ENCODE results near the gene COBLL1. TPM values are rescaled to one million over a fixed set of nuclear protein-coding genes. Genes with fewer than 3 reads are reported as not detected.

Gene COBLL1
- total and polyA plus RNA-seq, 2 of the 4 experiments (the other 2 are of a cell fraction), result 0.79 to 1.1 TPM

DNA sequence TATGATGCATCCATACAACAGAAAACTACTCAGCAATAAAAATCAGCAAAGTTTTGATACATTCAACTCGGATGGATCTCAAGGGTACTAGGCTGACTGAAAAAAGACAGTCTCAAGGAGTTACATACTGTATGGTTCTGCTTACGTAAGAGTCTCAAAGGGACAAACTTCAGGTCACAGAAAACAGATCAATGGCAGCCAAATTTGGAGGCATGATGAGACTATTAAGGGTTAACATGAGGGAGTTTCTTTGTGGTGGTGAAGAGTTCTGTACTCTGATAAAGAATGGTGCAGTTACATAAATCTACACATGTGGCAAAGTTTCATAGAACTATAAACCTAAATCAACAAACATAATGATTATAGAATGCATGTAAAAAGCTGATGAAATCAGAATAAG lies 81.4 kb downstream of the COBLL1 start:
- CTCF ChIA-PET, result no interaction called here
- Histone ChIP-seq H3K4me2 (ENCODE audit: low read depth, low read length) (no peak overlapping the region), H2AK9ac (replicated peaks; ENCODE audit: low read depth, low read length, poor library complexity) (no peak overlapping the region), H2BK15ac (ENCODE audit: low read depth, low read length) (no peak overlapping the region), H3K4me3 (ENCODE audit: insufficient read depth, low read depth, low read length) (no peak overlapping the region), H4K91ac (ENCODE audit: insufficient read depth, low read depth, low read length) (no peak overlapping the region), H3K4ac (ENCODE audit: low read depth, low read length) (no peak overlapping the region), H3K9me1 (ENCODE audit: insufficient read depth, low read length) (no peaks in the 10 kb centered on the region), H3K36me3 (ENCODE audit: control insufficient read depth, insufficient read depth, low read length) (no peaks in the 10 kb centered on the region), H3K56ac (ENCODE audit: extremely low read depth, insufficient read depth, low read length) (no peak overlapping the region), H4K5ac (ENCODE audit: low read depth, low read length) (no peak overlapping the region), H2BK20ac (ENCODE audit: low read depth, low read length) (no peak overlapping the region), H3K4me1 (ENCODE audit: control insufficient read depth, insufficient read depth, low read length) (no peaks in the 10 kb centered on the region), H3K27ac (ENCODE audit: insufficient read depth, low read length) (no peak overlapping the region), H3K14ac (replicated peaks; ENCODE audit: low read depth, low read length) (no peak overlapping the region), H3K79me1 (ENCODE audit: low read depth in 1 of 2, low read length in 2 of 2) (no peaks in the 10 kb centered on the region), H3K18ac (ENCODE audit: low read depth, low read length) (no peak overlapping the region), H2AFZ (replicated peaks; ENCODE audit: low read length, poor library complexity) (no peak overlapping the region), H3K23ac (ENCODE audit: low read depth, low read length) (no peak overlapping the region), H3K9ac (ENCODE audit: low read depth, low read length) (no peak overlapping the region), H3K9me3 (ENCODE audit: control insufficient read depth, insufficient read depth, low read length) (no peaks in the 10 kb centered on the region), H2AK5ac (ENCODE audit: low read depth, low read length) (no peak overlapping the region), H4K8ac (ENCODE audit: low read depth in 2 of 2, low read length in 2 of 2) (no peak overlapping the region), H3K27me3 (ENCODE audit: control insufficient read depth, insufficient read depth, low read length) (no peaks in the 10 kb centered on the region), H2BK5ac (ENCODE audit: low read depth, low read length, poor library complexity, severe bottlenecking) (no peak overlapping the region), H2BK120ac (ENCODE audit: low read depth, low read length) (no peak overlapping the region), H4K20me1 (ENCODE audit: insufficient read depth, low read length) (no peaks in the 10 kb centered on the region)
- in situ Hi-C loops (cut with MboI; ENCODE audit: low sequenced_read_pairs) (no loop called here), intact Hi-C loops (cut with micrococcal nuclease) (no loop called here), dilution Hi-C loops (cut with HindIII; ENCODE audit: low sequenced_read_pairs, unreplicated experiment) (no loop called here)
- TF ChIP-seq RFX5 (IDR thresholded peaks at IDR 0.05; ENCODE audit: low read depth, low read length) (no peak), SMC3 (IDR thresholded peaks at IDR 0.05; ENCODE audit: low read depth, low read length) (no peak), CHD1 (IDR thresholded peaks at IDR 0.05; ENCODE audit: low read depth, low read length) (no peak), BHLHE40 (IDR thresholded peaks at IDR 0.05; ENCODE audit: low read depth, low read length) (no peak), CEBPB (IDR thresholded peaks at IDR 0.05; ENCODE audit: low read depth, low read length) (no peak)
- ATAC-seq (ENCODE audit: low read depth), result no peak
- WGBS, 2 experiments (ENCODE audit: extremely low coverage in 2 of 2, insufficient read length in 1 of 2), result no CpG with 5 or more reads among the region's 2 CpGs
- DNase-seq, result no peak
- BruUV-seq (replicated peaks), result no TSS peak
- POLR2A ChIA-PET (ENCODE audit: unreplicated experiment), result no interaction called here
